Measurements from ENCODE around the gene LCE6A.

Gene LCE6A

DNA sequence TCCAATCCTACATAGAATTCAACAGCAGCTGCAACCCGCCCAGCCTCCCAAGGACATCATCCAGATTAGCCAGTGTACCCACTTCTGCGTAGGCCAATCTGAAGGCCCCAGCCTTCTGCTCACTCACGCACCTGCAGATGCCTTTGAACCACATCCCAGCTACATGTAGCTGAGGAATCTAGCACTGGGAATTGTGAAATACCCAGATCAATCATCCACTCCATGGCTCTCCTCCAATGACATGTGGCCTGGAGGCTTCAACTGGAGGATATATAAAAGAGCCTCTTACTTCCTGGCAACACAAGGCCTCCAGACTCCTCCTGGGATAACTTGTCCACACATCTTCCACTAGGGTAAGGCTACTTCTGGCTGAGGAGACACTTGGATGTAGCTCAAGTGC lies at the start of gene LCE6A:
Gene LCE6A (plus strand): TSS at position 301 of the 400 bp plus-strand sequence. CDS start 665 bp downstream, outside the sequence.
- no peak for DNase-seq

DNA sequence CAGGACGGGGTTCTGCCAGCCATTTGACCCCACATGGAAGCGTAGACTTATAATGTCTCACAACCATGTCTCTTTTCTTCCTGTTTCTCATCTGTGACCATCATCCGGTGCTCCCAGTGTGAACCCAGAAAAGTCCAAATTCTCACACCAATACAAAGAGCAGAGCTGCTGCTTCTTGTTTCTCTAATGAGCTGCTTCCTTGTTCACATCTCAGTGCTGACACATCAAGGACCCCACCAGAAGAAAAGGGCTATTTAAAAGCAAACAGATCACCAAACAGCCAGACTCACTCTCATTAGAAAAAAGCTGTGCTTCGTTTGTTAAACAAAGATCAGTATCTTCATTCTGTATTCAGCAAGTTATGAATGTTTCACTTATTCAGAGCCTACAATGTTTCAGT lies 47.0 kb upstream of the LCE6A start:
- no peak for DNase-seq

GRCh38 chr1:152796421-152796820 lies 46.2 kb upstream of the LCE6A start, which contains the start of gene LCE1D:
Gene LCE1D, plus strand, starts transcription at chr1:152796721. Its CDS starts 1,074 bp downstream, at chr1:152797795.
- no peak for DNase-seq

DNA sequence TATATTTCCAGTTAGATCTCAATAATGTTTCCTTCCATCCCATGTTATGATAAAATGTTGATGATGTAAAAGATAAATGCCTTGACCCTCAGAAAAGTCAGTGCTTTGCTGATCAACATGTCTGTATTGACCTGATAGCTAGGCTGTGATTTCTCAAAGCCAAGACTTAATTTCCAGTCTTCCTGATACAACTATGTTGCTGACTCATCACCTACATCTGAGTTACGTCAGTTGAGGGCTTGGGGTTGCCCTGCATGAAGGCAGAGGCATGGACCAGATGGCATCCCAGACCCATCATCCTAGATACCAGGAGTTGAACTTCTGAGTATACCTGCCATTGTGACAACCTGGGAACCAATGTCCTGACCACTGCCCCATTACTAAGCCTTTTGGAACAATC lies 41.3 kb upstream of the LCE6A start:
- no peak for DNase-seq

- no peak for DNase-seq
These were observed 36.1 kb upstream of the LCE6A start, which contains the start of gene LCE1C for GRCh38 chr1:152806576-152806975. Gene LCE1C, minus strand, starts transcription at chr1:152806651. Its CDS starts 1,173 bp downstream, at chr1:152805478.

GRCh38 chr1:152811050-152811449 lies 31.6 kb upstream of the LCE6A start:
- DNase-seq, result no peak

DNA sequence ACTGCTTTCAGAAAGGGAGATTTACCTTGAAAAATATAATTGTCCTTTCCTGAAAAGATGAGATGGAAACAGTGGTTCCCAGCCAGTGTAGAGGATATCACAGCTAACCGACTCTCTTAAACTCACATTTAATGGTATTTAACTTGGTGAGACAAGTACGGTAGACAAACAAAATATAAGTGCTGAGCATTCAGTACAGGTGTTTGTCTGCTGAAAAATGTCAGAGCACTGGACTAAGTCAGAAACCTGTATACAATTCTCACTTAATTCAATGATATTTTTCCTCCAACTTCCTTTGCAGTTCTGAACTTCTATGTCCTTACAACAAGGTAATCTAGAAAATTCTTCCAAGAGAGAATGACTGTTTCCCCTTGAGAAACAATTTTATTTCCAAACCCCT lies 31.0 kb upstream of the LCE6A start, which contains the start of gene LCE1B:
Gene LCE1B (plus strand): TSS at position 301 of the 400 bp plus-strand sequence. CDS start 476 bp downstream, outside the sequence.
- DNase-seq, result no peak

DNA sequence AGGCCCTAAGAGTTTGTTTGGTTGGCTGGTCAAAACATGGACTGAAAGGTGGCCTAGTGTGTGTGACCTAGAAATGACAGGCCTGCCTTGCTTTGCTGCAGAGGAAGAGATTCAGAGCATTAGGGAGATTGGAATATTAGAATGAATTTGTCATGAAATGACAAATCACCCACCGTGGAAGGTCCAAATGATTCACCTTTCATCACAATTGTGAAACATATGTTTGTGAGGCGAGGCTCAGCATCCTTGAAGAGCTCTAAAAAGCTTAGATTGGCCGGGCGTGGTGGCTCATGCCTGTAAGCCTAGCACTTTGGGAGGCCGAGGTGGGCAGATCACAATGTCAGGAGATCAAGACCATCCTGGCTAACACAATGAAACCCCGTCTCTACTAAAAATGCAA lies 25.3 kb upstream of the LCE6A start:
- no peak for DNase-seq

GRCh38 chr1:152823294-152823693 lies 19.4 kb upstream of the LCE6A start:
- DNase-seq, result no peak

GRCh38 chr1:152824964-152825363 lies 17.7 kb upstream of the LCE6A start:
- DNase-seq, result no peak

GRCh38 chr1:152827173-152827572 lies 15.5 kb upstream of the LCE6A start, which contains the start of gene LCE1A:
Gene LCE1A, plus strand, starts transcription at chr1:152827473. Its CDS starts 0 bp downstream, at chr1:152827473.
- DNase-seq, result no peak

GRCh38 chr1:152836870-152837269 lies 5.8 kb upstream of the LCE6A start:
- DNase-seq, result no peak

- DNase-seq, result no peak
These were observed 13.0 kb downstream of the LCE6A start for GRCh38 chr1:152855661-152856060.

DNA sequence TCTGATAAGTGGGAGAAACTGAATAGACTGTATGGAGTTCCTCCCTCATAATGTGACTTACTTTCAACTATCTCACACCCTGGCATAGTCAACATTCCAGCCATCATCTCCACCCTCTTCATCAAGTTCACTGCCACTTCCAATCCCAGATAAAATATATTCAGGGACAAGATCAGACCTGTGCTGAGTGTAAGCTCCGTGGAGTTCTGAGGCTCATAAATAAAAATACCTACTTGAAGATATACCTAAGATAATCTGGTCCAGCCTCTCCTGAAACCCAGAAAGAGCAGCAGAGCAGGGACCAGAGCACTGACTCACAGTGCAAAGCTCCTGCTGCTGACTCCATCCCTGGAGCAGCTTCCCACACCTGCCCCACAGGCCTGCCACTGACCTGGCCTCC lies 15.4 kb downstream of the LCE6A start:
- no peak for DNase-seq

GRCh38 chr1:152859696-152860095 lies 17.0 kb downstream of the LCE6A start, which contains the start of gene LCE7A:
Gene LCE7A, plus strand, starts transcription at chr1:152859996. Its CDS starts 702 bp downstream, at chr1:152860698.
- no peak for DNase-seq

DNA sequence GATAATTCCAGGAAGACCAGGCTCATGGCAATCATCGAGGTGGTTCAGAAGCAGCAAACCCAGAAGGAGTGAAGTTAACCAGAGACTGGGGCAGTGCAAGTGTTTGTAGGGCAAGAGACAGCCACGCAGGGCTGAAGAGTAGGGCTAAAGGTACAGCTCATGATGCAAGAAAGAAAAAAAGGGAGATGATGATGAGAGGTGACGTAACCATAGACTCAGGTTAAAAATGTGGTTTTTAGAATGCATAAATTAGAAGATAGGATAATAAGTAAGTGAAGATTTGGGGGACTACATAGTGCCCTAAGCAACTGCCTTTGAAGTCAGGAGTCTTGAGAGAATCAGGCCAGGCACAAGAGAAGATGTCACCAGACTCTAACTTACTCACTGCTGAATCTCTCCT lies 17.5 kb downstream of the LCE6A start:
- no peak for DNase-seq

- DNase-seq, result no peak
These were observed 18.7 kb downstream of the LCE6A start for GRCh38 chr1:152861374-152861773.

DNA sequence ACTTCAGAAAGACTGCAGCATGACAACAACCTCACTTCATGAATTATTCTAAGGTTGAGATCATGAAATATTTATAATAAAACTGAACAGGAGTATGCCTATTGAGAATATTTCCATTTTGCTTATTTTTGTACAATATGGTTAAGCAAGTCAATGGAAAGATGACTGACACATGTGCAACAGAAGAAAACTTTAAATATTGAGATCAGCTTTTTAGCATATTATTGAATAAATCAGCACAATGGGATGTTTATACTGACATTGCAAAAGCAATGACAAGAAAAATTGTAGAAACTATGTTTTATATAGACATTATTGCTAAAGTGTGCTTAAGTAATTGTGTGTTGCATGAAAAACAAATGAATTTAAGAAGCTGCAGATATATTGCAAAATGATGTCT lies 21.8 kb downstream of the LCE6A start:
- no peak for DNase-seq

- DNase-seq, result no peak
These were observed 23.7 kb downstream of the LCE6A start for GRCh38 chr1:152866321-152866720.

DNA sequence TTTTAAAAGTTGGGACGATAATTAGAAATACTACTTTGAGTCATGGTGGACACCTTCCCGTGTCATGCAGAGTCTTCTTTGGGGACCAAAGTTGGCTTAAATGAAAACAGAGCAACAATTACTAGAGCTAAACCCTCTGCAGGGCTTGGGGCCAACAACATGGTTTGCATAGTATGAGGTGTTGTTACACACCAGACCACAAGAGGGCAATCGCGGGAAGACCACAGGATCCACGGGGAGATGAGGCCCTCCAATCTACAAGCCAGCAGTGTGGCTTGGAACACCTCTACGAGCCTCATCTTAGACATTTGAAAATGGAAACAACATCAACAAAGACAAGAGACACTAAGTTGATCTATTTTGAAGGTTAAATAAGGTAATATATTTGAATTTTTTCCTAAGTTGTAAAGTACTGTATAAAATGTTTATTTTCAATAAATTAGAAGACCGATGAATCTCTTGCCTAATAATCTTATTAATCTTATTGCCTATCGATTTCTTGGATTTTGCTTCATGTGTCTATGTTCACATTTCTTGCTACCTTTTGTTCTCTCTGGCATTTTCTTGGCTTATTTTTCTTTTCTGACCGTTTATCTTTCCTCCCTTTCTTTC lies 27.3 kb downstream of the LCE6A start:
- DNase-seq, result no peak

DNA sequence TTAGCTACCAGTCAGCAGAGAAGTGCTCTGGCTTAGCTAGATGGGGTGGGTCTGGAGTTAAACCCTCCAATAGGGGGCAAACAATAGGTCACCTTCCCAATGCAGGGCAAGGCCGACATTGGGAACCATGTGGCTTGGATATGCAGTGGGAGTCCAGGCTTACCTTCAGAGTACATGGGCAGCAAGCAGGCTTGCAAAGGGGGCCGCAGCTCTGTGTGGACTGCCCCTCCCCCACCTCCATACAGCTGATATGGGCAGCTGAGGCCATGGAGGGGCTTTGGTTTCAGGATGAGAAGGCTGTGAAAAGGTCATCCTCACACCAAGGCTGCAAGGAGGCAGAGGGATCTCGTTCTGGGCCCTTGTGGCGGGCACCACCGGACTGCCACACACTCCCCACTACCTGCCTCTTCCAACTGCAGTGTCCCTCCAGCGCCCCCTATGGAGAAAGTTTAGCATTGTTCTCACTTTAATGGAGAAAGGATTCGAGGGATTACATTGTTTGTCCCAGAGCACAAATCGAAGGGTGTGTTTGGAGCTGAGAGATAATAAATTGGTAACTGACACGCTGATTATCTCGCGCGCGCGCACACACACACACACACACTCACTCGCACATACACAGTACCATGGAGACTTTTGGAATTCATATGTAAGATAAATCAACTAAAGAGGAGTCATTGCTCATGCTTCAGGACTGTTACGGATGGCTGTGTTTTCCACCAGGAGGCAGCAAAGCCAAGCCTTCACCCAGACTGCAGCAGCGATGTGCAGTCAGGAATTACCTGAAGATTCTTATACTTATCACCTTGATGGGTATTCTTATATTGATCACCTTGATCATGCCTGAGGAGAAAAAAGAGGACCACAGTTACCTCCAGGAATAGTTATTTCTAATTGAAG lies 28.4 kb downstream of the LCE6A start:
- DNase-seq, result no peak

DNA sequence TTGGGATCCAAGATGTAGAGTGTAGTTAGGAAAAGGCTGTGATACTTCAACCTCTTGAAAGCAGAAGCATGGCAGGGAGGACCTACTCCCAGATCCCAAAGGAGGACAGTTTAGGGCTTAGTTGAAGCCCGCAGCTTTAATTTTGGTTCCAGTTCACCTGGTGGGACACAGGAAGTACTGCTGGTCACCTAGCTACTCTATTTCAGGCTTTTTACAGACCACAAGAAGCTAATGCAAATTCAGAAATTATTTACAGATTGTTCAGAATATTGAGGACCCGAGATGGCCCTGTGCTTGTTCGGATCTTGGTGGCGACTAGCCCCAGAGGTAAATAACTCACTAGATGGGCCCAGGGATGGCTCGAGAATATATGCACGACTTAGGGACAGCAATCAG lies 29.1 kb downstream of the LCE6A start:
- no peak for DNase-seq

DNA sequence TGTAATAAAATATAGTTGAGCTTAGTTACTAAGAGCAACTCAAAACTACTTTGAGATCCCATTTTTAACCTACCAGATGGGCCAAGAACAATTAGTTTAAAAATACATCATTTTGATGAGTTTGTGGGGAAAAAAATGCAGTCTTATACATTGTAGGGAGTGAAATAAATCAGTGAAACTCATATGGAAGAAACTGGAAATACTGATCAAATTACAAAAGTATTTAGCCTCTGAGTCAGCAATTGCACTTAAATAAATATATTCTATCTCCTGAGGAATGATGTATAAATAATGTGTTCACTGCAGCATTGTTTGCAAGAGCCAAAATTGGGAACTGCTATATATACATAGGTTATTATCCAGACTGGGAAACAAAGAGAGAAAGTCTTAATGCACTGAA lies 30.8 kb downstream of the LCE6A start:
- no peak for DNase-seq

DNA sequence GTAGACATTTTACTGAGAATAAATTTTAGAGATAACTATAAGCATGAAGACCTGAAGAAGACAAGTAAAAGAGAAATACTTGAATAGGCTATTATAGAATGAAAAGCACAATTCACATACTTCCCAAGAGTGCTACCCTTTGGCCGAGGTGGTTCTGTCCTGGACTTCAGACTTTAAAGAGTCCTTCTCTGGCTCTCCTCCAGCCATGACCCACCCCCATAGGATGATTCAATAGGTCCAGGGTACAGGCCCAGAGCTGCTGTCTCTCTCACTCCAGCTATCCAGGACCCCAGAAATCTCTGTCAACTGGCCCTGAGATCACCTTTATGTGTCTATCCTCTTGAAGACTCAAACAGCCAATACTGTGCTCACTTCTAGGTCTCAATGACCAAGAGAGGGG lies 34.2 kb downstream of the LCE6A start:
- DNase-seq, result no peak

All from right hindlimb (tissue), 1 donor.